ENCODE results near the gene FBL. TPM values are rescaled to one million over a fixed set of nuclear protein-coding genes. Genes with fewer than 3 reads are reported as not detected.

FBL gene
- total RNA-seq, 1 donor from 2014 or later, result 63.1 TPM

DNA sequence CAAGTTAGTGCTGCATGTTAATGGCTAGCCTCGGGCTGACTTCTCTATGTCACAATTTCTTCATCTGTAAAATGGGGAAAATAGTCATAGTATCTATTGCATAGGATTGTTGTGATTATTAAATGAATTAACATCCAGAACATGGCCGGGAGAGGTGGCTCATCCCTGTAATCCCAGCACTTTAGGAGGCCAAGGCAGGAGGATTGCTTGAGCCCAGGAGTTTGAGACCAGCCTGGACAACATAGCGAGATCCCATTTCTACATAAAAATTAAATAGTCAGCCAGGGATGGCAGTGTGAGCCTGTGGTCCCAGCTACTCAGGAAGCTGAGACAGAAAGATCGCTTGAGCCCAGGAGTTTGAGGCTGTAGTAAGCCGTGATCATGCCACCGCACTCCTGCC is 21.8 kb upstream of the FBL start:
- Histone ChIP-seq H3K27me3 (ENCODE audit: low read depth) (peaks cover 13% of the 10 kb centered on the region), H3K4me3 (no peak overlapping the region), H3K27ac (replicated peaks) (no peak overlapping the region), H3K4me1 (no peaks in the 10 kb centered on the region), H3K9me3 (replicated peaks) (no peaks in the 10 kb centered on the region), H3K36me3 (no peaks in the 10 kb centered on the region)
- intact Hi-C loops (cut with micrococcal nuclease), result no loop called here
- TF ChIP-seq CTCF (IDR thresholded peaks at IDR 0.05; ENCODE audit: borderline replicate concordance), result no peak
- DNase-seq, result no peak

DNA sequence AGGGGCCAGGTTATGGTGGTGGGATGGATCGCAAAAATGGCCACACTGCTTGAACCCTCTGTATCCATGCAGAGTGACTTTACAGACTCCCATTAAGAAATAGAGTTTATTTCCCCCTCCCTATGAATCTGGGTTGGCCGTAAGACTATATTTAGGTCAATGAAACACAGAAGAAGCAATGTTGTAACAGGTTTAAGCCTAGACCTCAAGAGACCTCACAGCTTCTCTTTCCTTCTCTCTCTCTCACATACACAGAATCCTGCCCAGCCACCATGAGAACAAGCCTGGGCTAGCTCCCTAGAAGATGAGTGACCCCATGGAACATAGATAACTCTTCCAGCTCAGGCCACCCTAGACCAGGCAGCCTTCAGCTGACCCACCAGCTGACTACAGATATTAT is 21.0 kb upstream of the FBL start:
- Histone ChIP-seq H3K36me3 (no peaks in the 10 kb centered on the region), H3K27ac (replicated peaks) (no peak overlapping the region), H3K4me3 (no peak overlapping the region), H3K4me1 (no peaks in the 10 kb centered on the region), H3K27me3 (ENCODE audit: low read depth) (peaks cover 20% of the 10 kb centered on the region), H3K9me3 (replicated peaks) (no peaks in the 10 kb centered on the region)
- TF ChIP-seq CTCF (IDR thresholded peaks at IDR 0.05; ENCODE audit: borderline replicate concordance), result no peak
- no peak for DNase-seq
- intact Hi-C loops (cut with micrococcal nuclease), result no loop called here

DNA sequence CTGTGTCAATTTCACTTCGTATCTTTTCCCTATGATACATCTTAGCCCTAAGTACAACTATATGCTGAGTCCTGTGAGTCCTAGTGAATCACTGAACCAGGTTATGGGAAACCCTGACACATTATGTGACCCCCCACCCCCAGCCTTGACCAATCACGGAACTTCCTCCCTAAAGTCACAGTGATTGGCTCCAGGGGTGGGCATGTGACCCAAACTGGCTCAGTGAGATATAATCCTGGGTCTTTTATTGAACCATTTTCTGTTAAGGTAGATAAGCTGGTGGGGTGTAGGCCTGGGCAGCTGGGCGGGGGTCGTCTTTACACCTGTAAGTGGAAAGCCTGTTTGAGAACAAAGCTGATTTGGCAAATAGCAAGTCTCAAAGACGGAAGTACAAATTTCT is 19.8 kb upstream of the FBL start:
- Histone ChIP-seq H3K4me3 (no peak overlapping the region), H3K27me3 (ENCODE audit: low read depth) (peaks cover 20% of the 10 kb centered on the region), H3K27ac (replicated peaks) (no peak overlapping the region), H3K4me1 (no peaks in the 10 kb centered on the region), H3K36me3 (no peaks in the 10 kb centered on the region), H3K9me3 (replicated peaks) (no peaks in the 10 kb centered on the region)
- intact Hi-C loops (cut with micrococcal nuclease), result no loop called here
- TF ChIP-seq CTCF (IDR thresholded peaks at IDR 0.05; ENCODE audit: borderline replicate concordance), result no peak
- DNase-seq, result no peak

GRCh38 chr19:39865186-39865585 is 19.0 kb upstream of the FBL start:
- TF ChIP-seq CTCF (IDR thresholded peaks at IDR 0.05; ENCODE audit: borderline replicate concordance), result no peak
- H3K36me3 ChIP-seq, result no peaks in the 10 kb centered on the region
- intact Hi-C loops (cut with micrococcal nuclease), result no loop called here

DNA sequence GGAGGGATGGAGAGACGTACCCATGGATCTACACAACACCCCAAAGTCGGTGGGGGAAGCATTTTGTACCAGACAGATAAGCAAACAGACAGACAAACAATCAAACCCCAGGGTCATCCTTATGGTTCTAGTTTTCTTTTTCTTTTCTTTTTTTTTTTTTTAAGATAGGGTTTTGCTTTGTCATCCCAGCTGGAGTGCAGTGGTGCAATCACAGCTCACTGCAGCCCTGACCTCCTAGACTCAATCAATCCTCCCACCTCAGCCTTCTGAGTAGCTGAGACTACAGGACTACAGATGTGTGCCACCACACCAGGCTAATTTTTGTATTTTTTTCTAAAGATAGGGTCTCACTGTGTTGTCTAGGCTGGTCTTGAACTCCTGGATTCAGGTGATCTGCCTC is 17.9 kb upstream of the FBL start:
- DNase-seq, result no peak
- TF ChIP-seq CTCF (IDR thresholded peaks at IDR 0.05; ENCODE audit: borderline replicate concordance), result no peak
- Histone ChIP-seq H3K36me3 (no peaks in the 10 kb centered on the region), H3K27me3 (ENCODE audit: low read depth) (peaks cover 20% of the 10 kb centered on the region), H3K4me3 (no peak overlapping the region), H3K27ac (replicated peaks) (no peak overlapping the region), H3K9me3 (replicated peaks) (no peaks in the 10 kb centered on the region), H3K4me1 (no peaks in the 10 kb centered on the region)
- intact Hi-C loops (cut with micrococcal nuclease), result no loop called here

More at GRCh38 chr19:39865186-39865585, 19.0 kb upstream of the FBL start:
- H3K4me1 ChIP-seq, result no peaks in the 10 kb centered on the region
- H3K9me3 ChIP-seq (replicated peaks), result no peaks in the 10 kb centered on the region
- peaks cover 20% of the 10 kb centered on the region for H3K27me3 ChIP-seq (ENCODE audit: low read depth)
- no peak overlapping the region for H3K27ac ChIP-seq (replicated peaks)
- H3K4me3 ChIP-seq, result no peak overlapping the region
- no peak for DNase-seq

DNA sequence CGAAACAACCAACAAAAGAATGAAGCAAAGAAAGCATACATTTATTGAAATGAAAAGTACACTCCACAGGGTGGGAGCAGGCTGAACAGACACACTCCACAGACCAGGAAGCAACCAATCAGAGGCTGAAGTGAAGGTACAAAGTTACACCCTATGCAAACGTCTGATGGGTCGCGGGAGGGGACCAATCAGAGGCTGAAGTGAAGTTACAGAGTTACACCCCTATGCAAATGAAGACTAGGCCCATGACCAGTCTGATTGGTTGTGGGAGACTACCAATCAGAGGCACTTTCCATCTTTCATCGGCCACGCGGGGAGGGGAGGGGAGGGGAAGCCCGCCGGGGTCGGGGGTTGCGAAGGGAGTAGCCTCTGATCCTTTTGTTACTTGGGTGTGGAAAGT is 12.4 kb upstream of the FBL start:
- Histone ChIP-seq H3K36me3 (no peaks in the 10 kb centered on the region), H3K27me3 (ENCODE audit: low read depth) (peaks cover 12% of the 10 kb centered on the region), H3K4me1 (no peaks in the 10 kb centered on the region), H3K9me3 (replicated peaks) (no peaks in the 10 kb centered on the region), H3K4me3 (peak overlapping the region; percentile 43), H3K27ac (replicated peaks) (no peak overlapping the region)
- TF ChIP-seq CTCF (IDR thresholded peaks at IDR 0.05; ENCODE audit: borderline replicate concordance), result peak; percentile 8
- intact Hi-C loops (cut with micrococcal nuclease), result no loop called here
- peak; percentile 64 for DNase-seq

All from left ventricle myocardium inferior (tissue), 1 donor.